Ectodermal cell (in vitro differentiated cells): ENCODE data around the gene TPSB2.

Experiments
- H3K27ac ChIP-seq: 2 replicates; pipeline ENCODE4 v1.7.0; 2013; ENCODE audit warnings: mild to moderate bottlenecking, low read depth, low read length; ENCODE audit not compliant: insufficient read depth, poor library complexity, severe bottlenecking
- H3K27me3 ChIP-seq: 2 replicates; pipeline ENCODE4 v1.7.0; 2013; ENCODE audit warnings: mild to moderate bottlenecking, low read length; ENCODE audit not compliant: insufficient read depth, control insufficient read depth, poor library complexity, severe bottlenecking
- H3K36me3 ChIP-seq: one replicate; pipeline ENCODE4 v1.7.0; 2013; ENCODE audit warnings: low read length; ENCODE audit not compliant: control insufficient read depth, insufficient read depth
- H3K4me1 ChIP-seq: one replicate; pipeline ENCODE4 v1.7.0; 2013; ENCODE audit warnings: low read length; ENCODE audit not compliant: control insufficient read depth, insufficient read depth
- H3K4me3 ChIP-seq: 2 replicates; pipeline ENCODE4 v1.7.0; 2013; ENCODE audit warnings: low read depth, low read length, control low read depth; ENCODE audit not compliant: insufficient read depth
- H3K9me3 ChIP-seq: 2 replicates; pipeline ENCODE4 v1.7.0; 2013; ENCODE audit warnings: mild to moderate bottlenecking, low read length, moderate library complexity; ENCODE audit not compliant: control insufficient read depth
- WGBS, 2 experiments: methylation state at CpG; one replicate each; pipeline ENCODE4 v1.1.7; 2013; ENCODE audit warnings: missing lambda C conversion rate in 2 of 2; 5-methylcytosine and 5-hydroxymethylcytosine counted together

The TPSB2 gene

DNA sequence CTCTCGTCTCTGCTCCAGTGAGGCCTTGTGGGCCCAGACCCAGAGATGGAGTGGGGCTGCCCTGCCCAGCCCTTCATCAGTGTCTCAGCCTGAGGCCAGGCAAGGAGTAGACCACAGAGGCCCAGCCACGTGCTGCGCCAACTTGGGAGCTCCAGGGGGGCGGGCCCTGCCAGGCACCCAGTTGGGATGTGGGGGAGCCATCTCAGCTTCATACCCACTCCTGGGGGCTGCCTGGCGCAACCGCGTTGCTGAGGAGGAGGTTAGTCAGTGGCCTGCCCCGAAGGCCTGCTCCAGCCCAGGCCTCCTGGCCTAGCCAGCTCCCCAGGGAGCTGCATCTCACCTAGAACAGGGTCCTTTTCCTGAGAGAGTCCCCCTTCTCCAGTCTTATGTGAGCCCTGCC is 16.8 kb downstream of the TPSB2 start:
- Histone ChIP-seq H3K27ac (no peak overlapping the region), H3K27me3 (no peaks in the 10 kb centered on the region), H3K4me3 (no peak overlapping the region), H3K9me3 (no peaks in the 10 kb centered on the region), H3K4me1 (no peaks in the 10 kb centered on the region), H3K36me3 (peaks cover 18% of the 10 kb centered on the region)
- 95 to 96% methylated on average over 8 of the region's 8 CpGs for WGBS, 2 experiments

DNA sequence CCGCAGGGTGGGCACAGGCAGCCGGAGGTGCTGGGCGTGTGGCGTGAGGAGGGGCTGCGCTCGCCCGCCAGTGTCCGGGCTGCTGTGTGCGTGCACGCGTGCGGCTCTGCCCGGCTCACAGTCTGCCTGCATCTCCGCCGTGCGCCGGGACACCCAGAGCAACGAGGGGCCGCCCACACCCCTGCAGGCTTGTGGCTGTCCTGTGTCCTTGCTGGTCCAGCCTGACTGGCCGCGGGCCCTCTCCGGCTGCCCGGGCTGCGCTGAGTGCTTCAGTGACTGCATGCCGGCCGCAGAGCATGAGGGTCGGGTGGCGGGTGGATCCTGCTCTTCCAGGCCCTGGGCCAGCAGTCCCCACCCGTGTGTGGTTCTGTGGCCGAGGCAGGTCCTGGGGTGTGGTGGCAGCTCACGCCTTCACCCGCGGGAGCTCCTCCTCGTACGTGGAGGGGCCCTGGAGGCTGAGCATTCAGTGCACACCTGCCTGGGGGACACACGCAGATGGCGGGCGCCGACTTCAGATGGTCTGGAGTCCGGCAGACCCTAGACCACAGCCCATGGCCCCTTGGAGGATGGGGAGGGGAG is 17.3 kb downstream of the TPSB2 start:
- Histone ChIP-seq H3K4me1 (no peaks in the 10 kb centered on the region), H3K4me3 (no peak overlapping the region), H3K9me3 (no peaks in the 10 kb centered on the region), H3K36me3 (peaks cover 18% of the 10 kb centered on the region), H3K27ac (no peak overlapping the region), H3K27me3 (no peaks in the 10 kb centered on the region)
- 96 to 97% methylated on average over 40 of the region's 40 CpGs for WGBS, 2 experiments

DNA sequence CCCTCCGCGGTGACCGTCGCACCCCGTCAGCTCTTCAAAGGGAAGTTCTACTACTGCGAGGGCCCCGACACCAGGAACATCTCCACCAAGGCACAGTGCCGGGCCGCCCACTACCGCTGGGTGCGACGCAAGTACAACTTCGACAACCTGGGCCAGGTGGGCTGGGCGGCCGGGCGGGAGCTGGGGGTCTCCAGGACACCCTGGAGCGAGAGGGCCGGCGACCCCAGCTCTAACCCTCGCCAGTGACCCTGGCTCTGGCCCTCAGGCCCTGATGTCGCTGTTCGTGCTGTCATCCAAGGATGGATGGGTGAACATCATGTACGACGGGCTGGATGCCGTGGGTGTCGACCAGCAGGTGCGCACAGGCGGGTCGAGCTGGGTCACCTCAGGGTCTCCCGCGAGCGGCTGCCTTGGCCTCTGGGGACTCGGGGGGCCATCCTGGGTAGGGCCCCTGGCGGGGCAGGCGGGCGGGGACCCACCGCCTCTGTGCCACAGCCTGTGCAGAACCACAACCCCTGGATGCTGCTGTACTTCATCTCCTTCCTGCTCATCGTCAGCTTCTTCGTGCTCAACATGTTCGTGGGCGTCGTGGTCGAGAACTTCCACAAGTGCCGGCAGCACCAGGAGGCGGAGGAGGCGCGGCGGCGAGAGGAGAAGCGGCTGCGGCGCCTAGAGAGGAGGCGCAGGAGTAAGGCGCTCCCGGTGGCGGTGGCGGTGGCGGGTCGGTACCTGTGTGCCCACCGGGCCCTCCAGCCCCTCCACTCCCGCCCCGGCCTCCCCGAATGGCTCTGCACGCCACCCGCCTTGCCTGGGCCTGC is 18.3 kb downstream of the TPSB2 start:
- H3K27ac ChIP-seq = no peak overlapping the region
- 96 to 97% methylated on average over 65 of the region's 65 CpGs for WGBS, 2 experiments
- no peak overlapping the region for H3K4me3 ChIP-seq
- H3K27me3 ChIP-seq = no peaks in the 10 kb centered on the region
- H3K36me3 ChIP-seq = peaks cover 18% of the 10 kb centered on the region
- no peaks in the 10 kb centered on the region for H3K9me3 ChIP-seq
- no peaks in the 10 kb centered on the region for H3K4me1 ChIP-seq

- Histone ChIP-seq H3K4me1 (no peaks in the 10 kb centered on the region), H3K36me3 (peaks cover 18% of the 10 kb centered on the region), H3K9me3 (no peaks in the 10 kb centered on the region), H3K4me3 (no peak overlapping the region), H3K27ac (no peak overlapping the region), H3K27me3 (no peaks in the 10 kb centered on the region)
- 95% methylated on average over 22 to 23 of the region's 23 CpGs for WGBS, 2 experiments
Measured at GRCh38 chr16:1210461-1210860, 19.5 kb downstream of the TPSB2 start.

- no peaks in the 10 kb centered on the region for H3K27me3 ChIP-seq
- H3K27ac ChIP-seq = no peak overlapping the region
- no peaks in the 10 kb centered on the region for H3K9me3 ChIP-seq
- 95 to 96% methylated on average over 43 of the region's 43 CpGs for WGBS, 2 experiments
- no peaks in the 10 kb centered on the region for H3K4me1 ChIP-seq
- H3K4me3 ChIP-seq = no peak overlapping the region
- H3K36me3 ChIP-seq = peaks cover 11% of the 10 kb centered on the region
Measured at GRCh38 chr16:1209081-1209480, 20.9 kb downstream of the TPSB2 start.

DNA sequence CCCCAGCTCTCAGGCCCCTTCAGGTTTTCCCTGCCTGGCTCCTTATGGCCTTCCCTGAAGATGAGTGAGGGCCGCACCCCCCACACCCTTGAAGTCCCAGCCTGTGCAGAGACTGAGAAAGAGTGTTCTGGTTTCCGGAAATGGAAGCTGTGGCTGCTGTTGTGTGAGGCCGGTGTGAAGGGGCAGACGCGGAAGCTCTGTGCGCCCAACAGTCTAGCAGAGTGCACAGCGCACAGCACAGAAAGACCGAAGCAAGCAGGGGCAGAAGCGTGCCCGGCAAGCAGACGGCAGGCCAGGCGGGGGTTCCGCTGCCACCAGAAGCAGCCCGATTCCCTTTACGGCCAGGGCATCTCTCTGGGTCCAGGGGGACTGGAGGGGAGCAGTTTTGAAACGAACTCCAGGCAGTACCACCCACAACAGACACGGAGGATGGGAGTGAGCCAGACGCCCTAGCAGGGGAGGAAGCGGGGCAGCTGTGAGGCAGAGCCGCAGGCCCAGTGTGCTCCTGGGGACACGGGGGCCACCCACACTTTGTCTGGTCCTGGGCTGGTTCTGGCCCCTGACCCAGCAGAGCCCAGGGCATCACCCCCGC is 21.6 kb downstream of the TPSB2 start:
- Histone ChIP-seq H3K4me3 (no peak overlapping the region), H3K27ac (no peak overlapping the region), H3K36me3 (peaks cover 10% of the 10 kb centered on the region), H3K9me3 (no peaks in the 10 kb centered on the region), H3K27me3 (no peaks in the 10 kb centered on the region), H3K4me1 (no peaks in the 10 kb centered on the region)
- WGBS, 2 experiments = 95% methylated on average over 22 of the region's 22 CpGs

GRCh38 chr16:1206786-1207185 is 23.2 kb downstream of the TPSB2 start:
- 92 to 94% methylated on average over 14 to 16 of the region's 16 CpGs for WGBS, 2 experiments
- no peaks in the 10 kb centered on the region for H3K4me1 ChIP-seq
- no peak overlapping the region for H3K27ac ChIP-seq
- H3K4me3 ChIP-seq = no peak overlapping the region
- no peaks in the 10 kb centered on the region for H3K9me3 ChIP-seq
- H3K36me3 ChIP-seq = peaks cover 6% of the 10 kb centered on the region
- no peaks in the 10 kb centered on the region for H3K27me3 ChIP-seq

DNA sequence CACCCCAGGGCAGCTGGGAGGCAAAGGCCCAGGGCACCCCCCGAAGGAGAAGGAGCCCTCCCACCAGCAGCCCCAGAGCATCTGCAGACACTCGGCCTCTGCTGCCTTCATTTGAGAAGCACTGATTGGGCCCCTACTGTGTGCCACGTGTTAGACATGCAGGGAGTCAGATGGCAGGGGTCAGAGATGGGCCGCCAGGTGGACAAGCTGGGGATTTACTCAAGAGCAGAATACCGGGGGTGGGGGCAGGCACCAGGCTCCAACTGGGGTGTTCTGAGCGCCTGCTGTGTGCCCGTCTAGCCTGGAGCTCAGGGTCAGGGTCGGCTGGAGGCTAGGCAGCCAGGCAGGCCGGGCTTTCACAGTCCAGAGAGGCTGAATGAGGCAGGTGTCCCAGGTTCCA is 23.7 kb downstream of the TPSB2 start:
- H3K27me3 ChIP-seq = no peaks in the 10 kb centered on the region
- H3K9me3 ChIP-seq = no peaks in the 10 kb centered on the region
- peaks cover 6% of the 10 kb centered on the region for H3K36me3 ChIP-seq
- H3K27ac ChIP-seq = no peak overlapping the region
- 86 to 88% methylated on average over 9 of the region's 9 CpGs for whole genome bisulfite sequencing, 2 experiments
- H3K4me3 ChIP-seq = no peak overlapping the region
- no peaks in the 10 kb centered on the region for H3K4me1 ChIP-seq

DNA sequence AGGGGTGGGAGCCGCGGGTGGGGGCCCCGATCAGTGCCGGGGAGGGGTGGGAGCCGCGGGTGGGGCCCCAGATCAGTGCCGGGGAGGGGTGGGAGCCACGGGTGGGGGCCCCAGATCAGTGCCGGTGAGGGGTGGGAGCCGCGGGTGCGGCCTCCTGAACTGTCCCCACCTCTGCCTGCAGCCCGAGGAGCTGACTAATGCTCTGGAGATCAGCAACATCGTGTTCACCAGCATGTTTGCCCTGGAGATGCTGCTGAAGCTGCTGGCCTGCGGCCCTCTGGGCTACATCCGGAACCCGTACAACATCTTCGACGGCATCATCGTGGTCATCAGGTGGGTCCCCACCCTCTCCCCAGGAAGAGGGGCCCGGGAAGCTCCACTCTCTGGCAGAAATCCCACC is 25.1 kb downstream of the TPSB2 start:
- 92% methylated on average over 17 to 19 of the region's 21 CpGs for WGBS, 2 experiments
- no peaks in the 10 kb centered on the region for H3K27me3 ChIP-seq
- no peaks in the 10 kb centered on the region for H3K4me1 ChIP-seq
- H3K36me3 ChIP-seq = peaks cover 6% of the 10 kb centered on the region
- H3K27ac ChIP-seq = no peak overlapping the region
- H3K4me3 ChIP-seq = no peak overlapping the region
- no peaks in the 10 kb centered on the region for H3K9me3 ChIP-seq

DNA sequence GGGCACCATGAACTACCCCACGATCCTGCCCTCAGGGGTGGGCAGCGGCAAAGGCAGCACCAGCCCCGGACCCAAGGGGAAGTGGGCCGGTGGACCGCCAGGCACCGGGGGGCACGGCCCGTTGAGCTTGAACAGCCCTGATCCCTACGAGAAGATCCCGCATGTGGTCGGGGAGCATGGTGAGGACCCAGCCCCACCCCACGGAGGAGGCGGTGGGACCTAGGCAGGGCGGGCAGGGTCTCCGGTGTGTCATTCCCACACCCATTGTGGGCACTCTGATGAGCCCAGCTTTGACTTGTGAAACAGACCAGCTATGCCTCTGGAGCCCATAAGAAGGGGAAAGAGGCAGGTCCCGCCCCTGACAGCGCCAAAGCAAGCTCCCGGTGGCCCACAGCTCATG is 27.7 kb downstream of the TPSB2 start:
- Histone ChIP-seq H3K9me3 (no peaks in the 10 kb centered on the region), H3K4me3 (no peak overlapping the region), H3K4me1 (no peaks in the 10 kb centered on the region), H3K27ac (no peak overlapping the region), H3K36me3 (peaks cover 6% of the 10 kb centered on the region), H3K27me3 (no peaks in the 10 kb centered on the region)
- WGBS, 2 experiments = 96 to 97% methylated on average over 18 of the region's 18 CpGs
